SU-DHL-6 (cell line): ENCODE results near the gene KRT14.

Experiments used
- EZH2phosphoT487 ChIP-seq: fragments of 200-600 bp; sonication (generic), shearing (Covaris generic); conservative IDR thresholded peaks from 2 replicates; pipeline ENCODE4 v1.6.1; 2018; ENCODE audit warnings: mild to moderate bottlenecking, antibody characterized with exemption, low read length, moderate library complexity, mixed read lengths
- TF ChIP-seq, protein P1 (sequence below): fragments of 200-600 bp; sonication (generic); IDR thresholded peaks from one replicate; pipeline ENCODE4 v1.5.1; 2017; ENCODE audit warnings: antibody characterized with exemption, mild to moderate bottlenecking, low read length, moderate library complexity; ENCODE audit not compliant: insufficient read depth, poor library complexity, severe bottlenecking

DNA sequence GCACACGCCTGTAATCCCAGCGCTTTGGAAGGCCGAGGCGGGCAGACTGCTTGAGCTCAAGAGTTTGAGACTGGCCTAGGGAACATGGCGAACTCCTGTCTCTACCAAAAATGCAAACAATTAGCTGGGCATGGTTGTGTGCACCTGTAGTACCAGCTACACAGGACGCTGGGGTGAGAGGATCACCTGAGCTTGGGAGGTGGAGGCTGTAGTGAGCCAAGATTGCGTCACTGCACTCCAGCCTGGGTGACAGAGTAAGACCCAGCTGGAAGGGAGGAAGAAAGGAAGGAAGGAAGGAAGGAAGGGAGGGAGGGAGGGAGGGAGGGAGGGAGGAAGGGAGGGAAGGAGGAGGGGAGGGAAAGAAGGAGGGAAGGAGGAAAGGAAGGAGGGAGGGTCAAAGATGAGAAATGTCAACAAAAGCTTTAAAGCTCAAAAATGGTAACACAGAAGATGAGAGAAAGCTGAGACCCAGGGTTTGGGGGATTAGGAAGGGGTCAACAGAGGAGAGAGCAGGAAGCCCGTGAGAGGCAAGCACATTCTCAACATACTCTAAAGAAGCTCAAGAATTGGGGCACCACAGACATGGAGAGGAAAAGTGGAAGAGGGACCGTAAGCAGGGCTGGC is 53.6 kb downstream of the KRT14 start:
- TF ChIP-seq, protein P1, sequence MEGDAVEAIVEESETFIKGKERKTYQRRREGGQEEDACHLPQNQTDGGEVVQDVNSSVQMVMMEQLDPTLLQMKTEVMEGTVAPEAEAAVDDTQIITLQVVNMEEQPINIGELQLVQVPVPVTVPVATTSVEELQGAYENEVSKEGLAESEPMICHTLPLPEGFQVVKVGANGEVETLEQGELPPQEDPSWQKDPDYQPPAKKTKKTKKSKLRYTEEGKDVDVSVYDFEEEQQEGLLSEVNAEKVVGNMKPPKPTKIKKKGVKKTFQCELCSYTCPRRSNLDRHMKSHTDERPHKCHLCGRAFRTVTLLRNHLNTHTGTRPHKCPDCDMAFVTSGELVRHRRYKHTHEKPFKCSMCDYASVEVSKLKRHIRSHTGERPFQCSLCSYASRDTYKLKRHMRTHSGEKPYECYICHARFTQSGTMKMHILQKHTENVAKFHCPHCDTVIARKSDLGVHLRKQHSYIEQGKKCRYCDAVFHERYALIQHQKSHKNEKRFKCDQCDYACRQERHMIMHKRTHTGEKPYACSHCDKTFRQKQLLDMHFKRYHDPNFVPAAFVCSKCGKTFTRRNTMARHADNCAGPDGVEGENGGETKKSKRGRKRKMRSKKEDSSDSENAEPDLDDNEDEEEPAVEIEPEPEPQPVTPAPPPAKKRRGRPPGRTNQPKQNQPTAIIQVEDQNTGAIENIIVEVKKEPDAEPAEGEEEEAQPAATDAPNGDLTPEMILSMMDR, result no peak
- no peak for TF ChIP-seq EZH2phosphoT487
